CD4-positive, alpha-beta T cell treated with Interleukin-17A for 1 hour (primary cell): Measurements from ENCODE around the gene NUBP1.
A peak's percentile ranks its signal among the peaks of the same experiment; 100 is the strongest.
"Not testable (repeated sequence)": the region's sequence is repeated elsewhere in the genome, so short reads cannot be mapped to it uniquely, and the experiment has no call there.

Experiments
- DNase-seq: peaks from one replicate; pipeline ENCODE4 v3.0.0-alpha.2; 2020

Gene NUBP1

DNA sequence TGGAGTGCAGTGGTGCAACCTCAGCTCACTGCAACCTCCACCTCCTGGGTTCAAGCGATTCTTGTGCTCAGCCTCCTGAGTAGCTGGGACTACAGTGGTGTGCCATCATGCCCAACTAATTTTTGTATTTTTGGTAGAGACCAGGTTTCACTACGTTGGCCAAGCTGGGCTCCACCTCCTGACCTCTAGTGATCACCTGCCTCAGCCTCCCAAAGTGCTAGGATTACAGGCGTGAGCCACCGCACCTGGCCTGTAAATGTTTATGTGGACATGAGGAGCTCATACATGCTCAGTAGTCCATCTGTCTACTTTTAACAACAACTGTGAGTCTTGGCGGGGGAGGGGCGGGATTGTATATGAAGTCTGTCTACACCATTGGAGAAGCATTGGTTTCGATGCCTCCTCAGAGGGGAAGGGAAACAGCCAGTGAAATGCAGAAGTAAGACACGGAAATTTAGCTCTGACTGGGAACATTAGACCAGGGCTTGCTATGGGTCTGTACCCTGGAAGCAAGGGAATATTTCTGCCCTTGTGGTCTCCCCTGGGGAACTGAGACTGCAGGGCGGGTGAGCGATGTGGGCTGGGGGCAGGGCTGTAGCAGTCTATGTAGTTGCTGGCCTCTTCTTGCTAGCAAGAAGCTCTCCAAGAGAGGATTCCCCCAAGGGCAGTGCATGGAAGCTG, 9.3 kb downstream of the NUBP1 start:
- peak; percentile 35 for DNase-seq

DNA sequence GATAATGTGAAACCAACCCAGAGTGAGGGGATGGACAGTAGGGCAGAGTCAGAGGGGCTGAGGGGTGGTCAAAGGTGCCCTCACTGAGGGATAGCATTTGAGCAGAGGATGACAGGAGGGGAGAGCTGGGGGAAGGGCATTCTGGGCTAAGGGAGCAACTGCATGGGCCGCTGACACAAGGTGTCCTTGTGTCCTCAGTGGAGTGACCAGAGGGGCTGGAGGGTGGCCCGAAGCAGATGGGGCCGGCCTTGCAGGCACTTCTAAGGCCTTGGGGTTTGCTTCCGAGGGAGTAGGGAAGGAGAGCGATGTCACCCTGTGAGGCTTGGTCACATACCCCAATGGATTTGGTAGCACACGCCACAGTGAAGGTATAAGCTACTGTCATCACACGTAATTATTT, 10.0 kb downstream of the NUBP1 start:
- DNase-seq, result no peak

DNA sequence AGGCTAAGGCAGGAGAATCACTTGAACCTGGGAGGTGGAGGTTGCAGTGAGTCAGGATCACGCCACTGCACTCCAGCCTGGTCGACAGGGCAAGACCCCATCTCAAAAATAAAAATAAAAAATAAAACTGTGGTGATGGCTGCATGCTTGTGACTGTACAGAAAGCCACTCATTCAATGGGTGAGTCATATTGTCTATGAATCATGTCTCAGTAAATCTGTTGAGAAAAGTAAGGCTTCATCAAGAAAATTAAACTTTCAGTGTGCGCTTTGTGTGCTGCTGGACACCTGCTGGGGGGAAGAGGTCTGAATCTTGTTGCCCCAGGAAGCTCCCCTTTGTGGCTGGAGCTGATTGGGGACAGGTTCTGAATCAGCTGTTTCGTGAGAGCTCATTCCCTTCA, 11.3 kb downstream of the NUBP1 start:
- DNase-seq, result no peak

DNA sequence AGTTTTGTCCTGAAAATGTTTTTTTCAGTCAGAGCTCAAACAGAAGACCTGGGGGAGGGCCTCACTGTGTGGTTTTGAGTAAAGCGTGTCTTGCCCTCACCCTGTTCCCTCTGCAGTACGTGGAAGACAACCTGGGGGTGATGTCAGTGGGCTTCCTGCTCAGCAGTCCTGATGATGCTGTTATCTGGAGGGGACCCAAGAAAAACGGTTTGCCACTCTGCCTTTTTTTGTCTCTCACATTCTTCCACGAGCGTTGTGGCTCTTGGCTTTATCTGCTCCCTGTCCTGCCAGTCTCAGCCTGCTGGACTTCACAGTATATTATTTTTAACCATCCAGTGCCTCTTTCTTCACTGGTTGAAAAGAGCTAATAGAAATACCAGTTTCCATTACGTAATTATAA, 12.9 kb downstream of the NUBP1 start:
- no peak for DNase-seq

DNA sequence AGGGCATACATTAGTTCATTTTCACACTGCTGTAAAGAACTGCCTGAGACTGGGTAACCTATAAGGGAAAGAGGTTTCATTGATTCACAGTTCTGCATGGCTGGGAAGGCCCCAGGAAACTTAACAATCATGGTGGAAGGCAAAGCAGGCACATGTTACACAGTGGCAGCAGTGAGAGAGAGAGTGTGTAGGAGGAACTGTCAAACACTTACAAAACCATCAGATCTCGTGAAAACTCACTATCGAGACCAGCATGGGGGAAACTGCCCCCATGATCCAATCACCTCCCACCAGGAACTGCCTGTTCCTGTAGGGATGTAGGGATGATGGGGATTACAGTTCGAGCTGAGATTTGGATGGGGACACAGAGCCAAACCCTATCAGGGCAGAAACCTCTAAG, 17.2 kb downstream of the NUBP1 start:
- no peak for DNase-seq

DNA sequence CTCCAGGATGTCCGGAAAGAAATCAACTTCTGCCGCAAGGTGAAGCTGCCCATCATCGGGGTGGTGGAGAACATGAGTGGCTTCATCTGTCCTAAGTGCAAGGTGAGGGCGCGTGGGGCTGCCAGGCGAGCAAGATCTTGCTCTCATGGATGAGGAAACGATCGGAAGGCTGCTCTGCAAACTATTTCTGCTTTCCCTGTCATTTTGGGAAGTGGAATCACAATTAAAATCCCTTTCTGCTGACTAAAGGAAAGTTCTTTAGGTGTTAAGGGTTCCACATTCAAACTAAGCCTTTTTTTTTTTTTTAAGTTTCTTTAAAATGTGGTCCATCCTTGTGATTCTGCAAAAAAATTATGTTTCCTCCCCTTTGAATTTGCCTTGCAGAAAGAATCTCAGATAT, 17.7 kb downstream of the NUBP1 start:
- DNase-seq, result no peak

DNA sequence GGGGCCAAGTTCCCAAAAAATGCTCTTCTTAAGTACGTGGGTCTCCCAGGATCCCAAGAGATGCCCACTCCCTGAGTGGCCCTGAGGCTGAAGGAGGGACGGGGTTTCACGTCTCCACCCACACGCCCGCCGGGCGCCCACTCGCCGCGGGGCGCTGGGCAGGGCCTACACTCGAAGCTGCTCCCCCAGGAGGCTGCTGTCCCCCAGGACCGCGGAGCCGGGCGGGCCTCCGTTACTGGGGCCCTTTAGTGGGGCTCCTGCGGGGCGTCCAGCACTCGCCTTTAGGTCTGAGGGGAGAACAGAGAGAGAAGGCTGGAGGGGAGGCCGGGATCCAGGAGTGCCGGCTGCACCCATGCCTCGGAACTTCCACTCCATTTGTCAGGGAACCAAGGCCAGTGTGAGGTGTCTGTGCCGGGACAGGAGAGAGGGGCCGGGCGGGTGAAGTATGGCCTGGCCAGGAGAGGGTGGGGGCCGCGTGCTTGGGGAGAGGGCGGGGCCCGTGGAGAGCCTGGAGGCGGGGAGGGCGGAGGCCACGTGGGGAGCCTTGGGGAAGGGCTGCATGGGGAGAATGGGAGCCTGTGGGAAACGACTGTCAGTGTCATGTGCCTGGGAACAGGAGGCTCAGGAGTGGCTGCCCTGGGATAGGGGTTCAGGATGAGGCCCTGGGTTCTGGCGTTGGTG, 18.8 kb downstream of the NUBP1 start:
- no peak for DNase-seq

DNA sequence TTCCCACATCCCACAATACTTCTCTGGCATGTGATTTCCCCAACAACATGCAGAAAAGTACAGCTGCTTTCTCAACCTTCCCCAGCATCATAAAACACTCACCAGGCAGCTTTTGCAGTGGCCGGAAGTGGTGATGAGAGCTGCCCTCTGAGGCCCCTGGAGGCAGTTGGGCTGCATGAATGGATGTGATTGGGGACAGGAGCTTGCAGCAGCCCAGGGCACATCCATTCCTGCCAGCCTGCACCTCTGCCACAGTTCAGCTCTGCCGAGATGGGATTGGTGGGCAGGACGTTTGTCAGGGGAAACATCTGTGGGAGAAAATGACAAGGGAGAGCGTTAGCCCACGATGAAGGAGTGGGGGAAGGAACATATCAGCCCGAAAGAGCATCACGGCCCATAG, 19.8 kb downstream of the NUBP1 start:
- DNase-seq, result no peak

DNA sequence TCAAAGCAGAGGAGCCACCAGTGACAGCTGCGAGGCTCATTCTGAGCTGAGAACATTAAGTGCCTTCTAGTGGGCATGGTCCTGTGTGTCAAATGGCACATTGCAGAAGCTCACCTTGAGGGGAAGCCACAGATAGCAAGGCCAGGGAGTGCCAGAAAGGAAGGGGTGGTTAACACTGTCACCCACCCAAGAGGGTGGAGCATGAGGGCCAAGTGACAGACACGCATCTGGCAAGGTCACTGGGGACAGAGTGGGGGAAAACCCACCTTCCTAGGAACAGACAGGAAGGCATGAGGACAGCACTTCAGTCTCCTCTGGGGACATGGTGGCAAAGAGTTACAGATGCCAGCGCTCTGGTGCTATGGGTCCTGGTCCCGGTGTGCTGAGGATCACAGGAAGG, 22.1 kb downstream of the NUBP1 start:
- peak; percentile 59 for DNase-seq

DNA sequence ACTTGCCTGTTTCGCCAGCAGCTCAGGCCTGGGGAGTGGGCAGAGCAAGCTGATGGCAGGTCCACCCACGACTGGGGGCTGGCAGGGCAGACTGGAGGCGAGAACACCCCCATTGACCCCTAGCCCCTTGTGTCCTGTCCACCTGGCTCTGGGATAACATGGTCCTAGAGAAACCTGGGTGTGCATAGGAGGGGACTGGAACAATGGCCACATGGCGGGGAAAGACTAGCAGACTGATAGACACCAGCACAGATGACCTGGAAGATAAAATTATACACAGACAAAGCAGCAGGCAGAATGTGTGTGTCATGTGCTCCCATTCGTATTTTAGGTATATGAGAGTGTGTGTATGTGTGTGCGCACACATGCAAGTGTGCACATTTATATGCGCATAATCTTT, 23.5 kb downstream of the NUBP1 start:
- DNase-seq, result no peak

DNA sequence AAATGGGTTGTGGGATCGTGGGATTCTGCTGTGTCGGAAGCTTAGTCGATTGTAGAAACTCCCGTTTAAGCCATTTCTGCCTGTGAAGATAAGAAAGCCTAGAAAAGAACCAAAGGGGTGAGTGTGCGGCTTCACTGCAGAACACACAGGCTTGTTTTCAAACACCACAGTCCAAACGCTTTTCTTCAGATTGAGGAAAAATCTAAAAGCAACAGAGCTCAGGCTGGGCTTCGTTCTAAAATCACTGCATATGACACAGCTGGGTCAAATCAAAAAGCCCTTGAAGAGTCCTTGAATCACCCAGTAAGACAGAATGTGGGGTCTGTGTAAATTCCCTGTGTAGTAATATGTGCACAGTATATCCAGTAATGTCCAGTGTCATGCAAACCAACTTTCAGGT, 25.7 kb downstream of the NUBP1 start:
- no peak for DNase-seq

DNA sequence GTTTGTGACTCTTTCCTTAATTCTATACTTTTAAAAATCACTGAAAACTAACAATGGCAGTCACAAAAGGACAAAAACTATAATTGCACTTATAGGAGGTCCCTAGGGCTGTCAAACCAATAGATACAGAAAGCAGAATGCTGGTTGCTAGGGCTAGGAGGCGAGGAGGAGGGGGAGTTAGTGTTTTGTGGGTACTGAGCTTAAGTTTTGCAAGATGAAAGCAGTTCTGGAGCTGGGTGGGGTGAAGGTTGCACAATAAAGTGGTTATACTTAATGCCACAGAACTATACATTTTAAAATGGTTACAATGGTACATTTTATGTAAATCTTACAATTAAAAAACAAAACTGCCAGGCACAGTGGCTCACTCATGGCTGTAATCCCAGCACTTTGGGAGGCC, 27.3 kb downstream of the NUBP1 start:
- peak; percentile 33 for DNase-seq

DNA sequence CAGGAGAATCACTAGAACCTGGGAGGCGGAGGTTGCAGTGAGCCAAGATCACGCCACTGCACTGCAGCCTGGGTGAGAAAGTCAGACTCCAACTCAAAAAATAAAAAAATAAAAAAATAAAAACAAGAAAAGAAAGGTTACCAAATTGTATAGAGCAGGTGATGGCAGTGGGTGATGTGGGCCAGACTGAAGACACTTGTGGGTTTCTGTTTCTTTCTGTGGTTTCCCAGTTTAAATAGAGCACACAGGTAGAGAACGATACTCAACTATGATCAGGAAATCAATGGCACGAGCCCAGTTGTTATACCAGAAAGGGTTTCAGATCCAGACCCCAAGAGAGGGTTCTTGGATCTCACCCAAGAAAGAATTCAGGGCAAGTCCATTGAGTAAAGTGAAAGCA, 32.6 kb downstream of the NUBP1 start:
- DNase-seq, result peak; percentile 14

DNA sequence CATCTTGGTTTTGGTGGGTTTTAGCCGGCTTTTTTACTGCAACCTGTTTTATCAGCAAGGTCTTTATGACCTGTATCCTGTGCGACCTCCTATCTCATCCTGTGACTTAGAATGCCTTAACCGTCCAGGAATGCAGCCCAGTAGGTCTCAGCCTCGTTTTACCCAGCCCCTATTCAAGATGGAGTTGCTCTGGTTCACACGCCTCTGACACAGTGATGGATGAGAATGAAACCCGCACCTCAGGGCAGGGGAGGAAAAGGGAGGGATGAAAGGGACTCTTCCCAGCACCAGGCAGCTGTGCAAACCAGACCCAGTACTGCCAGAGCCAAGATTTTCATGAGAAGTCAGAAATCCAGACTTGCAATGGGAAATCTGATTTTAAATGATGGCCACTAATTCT, 33.3 kb downstream of the NUBP1 start:
- DNase-seq, result not testable (repeated sequence)

DNA sequence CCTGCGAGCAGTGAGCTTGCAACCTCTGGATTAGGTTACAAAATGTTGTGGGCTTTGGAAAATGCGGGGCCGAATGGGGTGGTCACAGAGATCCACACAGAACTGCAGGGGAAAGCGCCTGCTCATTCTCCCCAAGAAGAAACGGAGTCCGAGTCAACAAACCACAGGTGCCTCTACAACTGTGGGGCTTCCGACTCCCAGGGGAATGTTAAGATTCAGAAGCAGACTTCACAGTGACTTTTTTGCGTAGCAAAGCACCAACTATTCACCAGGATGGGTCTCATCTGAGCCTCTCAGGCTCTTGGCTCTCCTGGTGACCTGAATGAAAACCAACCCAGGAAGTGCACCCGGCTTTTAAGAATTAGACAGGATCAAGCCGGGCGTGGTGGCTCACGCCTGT, 33.7 kb downstream of the NUBP1 start:
- DNase-seq, result no peak

DNA sequence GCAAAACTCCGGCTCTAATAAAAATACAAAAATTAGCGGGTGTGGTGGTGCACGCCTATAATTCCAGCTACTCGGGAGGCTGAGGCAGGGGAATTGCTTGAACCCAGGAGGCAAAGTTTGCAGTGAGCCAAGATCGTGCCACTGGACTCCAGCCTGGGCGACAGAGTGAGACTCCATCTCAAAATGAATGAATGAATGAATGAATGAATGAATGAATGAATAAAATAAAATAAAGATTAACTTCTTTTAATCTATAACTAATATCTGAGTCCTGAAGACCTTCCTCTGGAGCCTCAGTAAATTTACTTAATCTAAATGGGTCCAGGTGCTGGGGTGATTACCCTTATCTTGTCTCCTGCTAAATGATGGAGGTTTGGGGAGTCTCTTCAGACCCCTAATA, 36.3 kb downstream of the NUBP1 start:
- DNase-seq, result not testable (repeated sequence)

DNA sequence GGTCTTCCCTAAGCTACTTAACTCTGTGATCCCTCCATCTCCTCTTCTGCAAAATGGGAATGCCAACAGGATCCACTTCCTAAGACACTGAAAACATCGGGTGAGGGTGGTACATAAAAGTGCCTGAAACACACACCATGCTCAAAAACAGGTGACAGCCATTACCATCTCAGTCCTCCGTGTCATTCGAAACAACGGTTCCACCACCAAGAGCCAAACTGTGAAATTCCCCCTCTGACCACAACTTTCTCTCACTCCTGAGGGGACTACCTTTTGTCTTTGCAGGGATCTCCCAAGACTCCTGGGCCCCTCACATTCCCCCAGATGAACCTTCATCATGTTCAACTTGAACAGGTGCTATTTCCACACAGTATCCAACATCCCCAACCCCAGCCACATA, 37.0 kb downstream of the NUBP1 start:
- DNase-seq, result no peak

DNA sequence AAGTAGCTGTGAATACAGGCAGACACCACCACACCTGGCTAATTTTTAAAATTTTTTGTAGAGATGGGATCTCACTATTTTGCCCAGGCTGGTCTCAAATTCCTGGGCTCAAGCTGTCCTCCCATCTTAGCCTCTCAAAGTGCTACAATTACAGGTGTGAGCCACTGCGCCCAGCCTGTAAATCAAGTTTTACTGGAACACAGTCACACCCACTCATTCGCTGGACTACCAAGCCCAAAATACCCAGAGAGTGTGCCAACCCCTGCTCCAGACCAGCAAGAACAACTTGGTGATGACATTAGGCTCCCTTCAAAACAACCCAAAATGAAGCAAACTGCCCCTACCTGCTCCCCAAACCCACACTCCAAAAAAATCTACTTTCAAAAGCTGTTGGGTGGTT, 39.0 kb downstream of the NUBP1 start:
- DNase-seq, result no peak

DNA sequence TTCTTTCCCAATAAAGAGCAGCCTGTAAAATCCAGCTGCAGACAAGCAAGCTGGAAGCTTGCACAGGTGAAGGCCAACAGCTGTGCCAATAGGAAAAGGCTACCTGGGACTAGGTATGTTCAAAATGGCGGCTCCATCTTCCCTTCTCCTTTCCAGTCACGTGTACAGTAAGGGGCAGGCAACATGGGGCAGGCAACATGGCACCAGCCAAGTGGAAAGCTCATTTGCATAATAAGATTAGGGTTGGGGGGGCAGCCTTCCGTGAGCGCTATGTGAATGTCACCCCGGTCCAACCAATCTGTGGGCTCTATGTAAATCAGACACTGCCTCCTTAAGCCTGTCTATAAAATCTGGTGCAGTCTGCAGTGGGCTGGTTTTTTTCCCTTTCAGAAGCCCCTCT, 43.7 kb downstream of the NUBP1 start:
- no peak for DNase-seq

DNA sequence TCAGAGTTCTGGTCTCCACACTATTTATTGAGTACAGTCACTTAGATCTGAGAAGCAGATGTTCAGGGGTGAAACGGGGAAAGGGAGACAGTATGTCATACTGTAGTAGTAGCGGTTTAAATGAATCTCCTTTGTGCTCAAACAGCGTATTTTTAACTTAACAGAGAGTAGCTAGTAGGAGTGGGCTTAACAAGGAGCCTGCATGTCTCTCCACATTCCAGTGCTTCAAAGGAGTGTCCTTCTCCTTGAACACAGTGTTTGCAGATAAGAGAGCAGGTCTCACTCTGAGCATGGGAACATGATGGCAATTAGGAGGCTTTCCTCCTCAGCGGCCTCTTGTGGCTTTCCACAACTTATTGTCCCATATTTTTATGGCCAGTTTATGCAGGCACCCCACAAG, 45.0 kb downstream of the NUBP1 start:
- not testable (repeated sequence) for DNase-seq

DNA sequence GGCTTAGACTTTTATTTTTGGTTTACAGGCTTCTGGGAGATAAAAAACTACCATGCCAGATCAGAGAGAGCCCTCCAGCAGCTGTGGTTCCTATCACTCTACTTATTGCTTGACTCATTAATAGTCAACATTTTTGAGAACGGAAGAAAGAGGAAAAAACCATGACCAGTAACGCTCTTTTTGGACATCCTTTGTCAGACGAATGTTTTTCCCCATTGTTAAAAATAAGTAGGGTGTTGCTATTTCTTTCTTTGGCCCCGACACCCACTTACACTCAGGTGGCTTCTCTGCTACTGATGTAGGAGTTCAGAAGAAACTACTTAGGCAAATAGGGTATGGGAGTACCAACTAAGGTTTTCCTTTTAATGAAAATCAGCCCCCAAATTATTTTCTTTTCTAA, 47.4 kb downstream of the NUBP1 start:
- DNase-seq, result no peak

DNA sequence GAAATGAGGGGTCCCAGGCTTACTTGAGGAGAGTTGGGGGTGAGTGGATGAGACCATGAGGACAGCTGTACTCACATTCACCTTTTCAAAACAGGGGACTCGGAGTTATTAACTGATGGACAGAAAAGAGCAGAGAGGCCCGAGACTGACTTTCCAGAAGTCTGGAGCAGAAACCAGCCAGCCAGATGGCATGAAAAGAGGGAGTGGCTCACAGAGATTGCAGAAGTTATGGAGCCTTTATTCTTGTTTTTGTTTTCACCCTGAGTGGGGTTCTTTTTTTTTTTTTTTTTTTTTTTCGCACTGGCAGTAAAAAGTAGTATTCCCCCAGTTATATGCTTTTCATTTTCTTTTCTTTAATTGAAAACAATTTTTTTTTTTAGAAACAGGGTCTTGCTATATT, 56.1 kb downstream of the NUBP1 start:
- no peak for DNase-seq

DNA sequence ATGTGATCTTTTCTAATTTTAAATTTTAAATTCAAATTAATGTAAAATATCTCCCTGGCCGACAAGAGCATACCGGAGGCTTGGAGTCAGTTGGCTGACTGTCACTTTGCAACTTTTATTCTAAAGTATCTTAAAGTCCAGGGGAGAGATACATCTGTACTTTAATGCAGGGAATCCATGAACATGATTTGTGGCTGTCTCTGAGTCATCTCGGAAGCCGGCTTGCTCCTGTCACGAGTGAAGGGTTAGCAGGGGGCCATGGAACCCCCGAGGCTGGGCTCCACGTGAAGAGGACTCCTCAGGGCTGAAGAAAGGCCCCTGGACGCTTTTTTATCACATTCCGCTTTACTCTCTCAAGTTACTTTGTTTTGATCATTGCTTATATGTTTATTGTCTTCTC, 61.7 kb downstream of the NUBP1 start:
- no peak for DNase-seq

DNA sequence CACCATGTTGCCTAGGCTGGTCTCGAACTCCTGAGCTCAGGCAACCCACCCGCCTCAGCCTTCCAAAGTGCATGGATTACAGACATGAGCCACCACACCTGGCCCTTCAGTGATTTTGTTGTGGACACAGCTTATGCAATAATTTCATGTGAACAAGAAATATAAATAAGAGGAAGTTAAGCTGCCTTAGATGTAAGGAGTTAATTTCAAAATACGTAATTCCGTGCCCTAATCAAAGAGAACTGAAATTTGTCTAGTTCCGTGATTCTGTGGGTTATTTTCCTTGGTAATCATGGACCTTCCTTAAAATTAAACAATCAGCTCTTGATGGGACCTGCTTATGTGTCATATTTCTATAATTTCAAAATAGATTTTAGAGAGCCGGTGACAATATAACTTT, 63.1 kb downstream of the NUBP1 start:
- DNase-seq, result peak; percentile 16

DNA sequence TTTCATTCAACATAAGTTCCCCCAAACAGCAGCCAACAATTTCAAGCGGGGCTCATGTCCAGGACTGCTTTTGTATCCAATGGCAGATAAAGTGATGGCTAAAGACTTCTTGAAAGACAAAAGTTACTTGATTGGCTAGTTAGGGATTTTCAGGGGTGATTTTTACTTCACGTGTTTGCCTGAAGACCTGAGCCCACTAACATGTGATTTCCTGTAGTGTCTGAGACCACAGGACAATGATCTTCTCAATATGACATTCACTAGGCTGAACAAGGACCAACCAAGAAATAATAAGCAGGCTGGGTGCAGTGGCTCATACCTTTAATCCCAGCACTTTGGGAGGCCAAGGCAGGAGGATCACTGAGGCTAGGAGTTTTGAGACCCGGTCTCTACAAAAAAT, 64.6 kb downstream of the NUBP1 start:
- DNase-seq, result no peak
